Measurements from ENCODE around the gene THEMIS.

THEMIS gene

GRCh38 chr6:127858727-127859391 is 42.0 kb downstream of the THEMIS start:
- no peak for DNase-seq

- no peak for DNase-seq
These were observed 43.7 kb downstream of the THEMIS start for GRCh38 chr6:127857051-127857637.

- DNase-seq = no peak
These were observed 45.2 kb downstream of the THEMIS start for GRCh38 chr6:127855542-127856159.

GRCh38 chr6:127854009-127854408 is 46.8 kb downstream of the THEMIS start:
- no peak for DNase-seq

- DNase-seq = no peak
These were observed 49.7 kb downstream of the THEMIS start for GRCh38 chr6:127851197-127851596.

- DNase-seq = no peak
These were observed 55.6 kb downstream of the THEMIS start for GRCh38 chr6:127845242-127845641.

- DNase-seq = no peak
These were observed 56.3 kb downstream of the THEMIS start for GRCh38 chr6:127844529-127844928.

GRCh38 chr6:127843582-127843981 is 57.3 kb downstream of the THEMIS start:
- DNase-seq = no peak

GRCh38 chr6:127842562-127842961 is 58.3 kb downstream of the THEMIS start:
- DNase-seq = no peak

GRCh38 chr6:127841811-127842210 is 59.0 kb downstream of the THEMIS start:
- no peak for DNase-seq

GRCh38 chr6:127834136-127834535 is 66.7 kb downstream of the THEMIS start:
- DNase-seq = no peak

GRCh38 chr6:127833336-127833735 is 67.5 kb downstream of the THEMIS start:
- no peak for DNase-seq

- no peak for DNase-seq
These were observed 68.5 kb downstream of the THEMIS start for GRCh38 chr6:127832381-127832780.

- no peak for DNase-seq
These were observed 76.8 kb downstream of the THEMIS start for GRCh38 chr6:127824061-127824460.

- DNase-seq = no peak
These were observed 79.4 kb downstream of the THEMIS start for GRCh38 chr6:127821431-127821830.

GRCh38 chr6:127818149-127818548 is 82.7 kb downstream of the THEMIS start:
- no peak for DNase-seq

- DNase-seq = no peak
These were observed 84.2 kb downstream of the THEMIS start for GRCh38 chr6:127816643-127817042.

- no peak for DNase-seq
These were observed 87.2 kb downstream of the THEMIS start for GRCh38 chr6:127813699-127814027.

GRCh38 chr6:127812985-127813698 is 87.7 kb downstream of the THEMIS start:
- no peak for DNase-seq

GRCh38 chr6:127811900-127812570 is 88.8 kb downstream of the THEMIS start:
- no peak for DNase-seq

GRCh38 chr6:127807806-127808517 is 92.9 kb downstream of the THEMIS start:
- DNase-seq = no peak

GRCh38 chr6:127796713-127797112 is 104.1 kb downstream of the THEMIS start:
- DNase-seq = no peak

GRCh38 chr6:127794405-127794804 is 106.5 kb downstream of the THEMIS start:
- no peak for DNase-seq
